Ovary (tissue), 3 donors: Measurements from ENCODE around the gene INAVA.

Experiments used
- CTCF ChIP-seq, 3 donors: fragments of 450-650 bp in 2 of 3; fragments of 200-600 bp in 1 of 3; IDR thresholded peaks; one replicate each; pipeline versions ENCODE4 v1.5.1 to v1.8.0; 2016 to 2022; ENCODE audit warnings: antibody characterized with exemption in 3 of 3, mild to moderate bottlenecking in 1 of 3
- EP300 ChIP-seq: sonication (generic); formaldehyde crosslinking; IDR thresholded peaks from one replicate; pipeline ENCODE4 v1.6.1; 2017; ENCODE audit warnings: antibody characterized with exemption
- POLR2A ChIP-seq: fragments of 450-650 bp; IDR thresholded peaks from one replicate; pipeline ENCODE4 v1.6.1; 2017; ENCODE audit warnings: antibody characterized with exemption, mild to moderate bottlenecking, moderate library complexity
- donor health status: DM: no; HTN: no; CAD: no.

- TF ChIP-seq CTCF (IDR thresholded peaks at IDR 0.05) = no peak
- TF ChIP-seq POLR2A = no peak
- TF ChIP-seq EP300 = no peak
Measured at GRCh38 chr1:200919386-200919785, 24.7 kb downstream of the INAVA start.
